Measurements from ENCODE around the gene KRT75.

The KRT75 gene

GRCh38 chr12:52439420-52439819 lies 5.2 kb upstream of the KRT75 start:
- no peak for DNase-seq

DNA sequence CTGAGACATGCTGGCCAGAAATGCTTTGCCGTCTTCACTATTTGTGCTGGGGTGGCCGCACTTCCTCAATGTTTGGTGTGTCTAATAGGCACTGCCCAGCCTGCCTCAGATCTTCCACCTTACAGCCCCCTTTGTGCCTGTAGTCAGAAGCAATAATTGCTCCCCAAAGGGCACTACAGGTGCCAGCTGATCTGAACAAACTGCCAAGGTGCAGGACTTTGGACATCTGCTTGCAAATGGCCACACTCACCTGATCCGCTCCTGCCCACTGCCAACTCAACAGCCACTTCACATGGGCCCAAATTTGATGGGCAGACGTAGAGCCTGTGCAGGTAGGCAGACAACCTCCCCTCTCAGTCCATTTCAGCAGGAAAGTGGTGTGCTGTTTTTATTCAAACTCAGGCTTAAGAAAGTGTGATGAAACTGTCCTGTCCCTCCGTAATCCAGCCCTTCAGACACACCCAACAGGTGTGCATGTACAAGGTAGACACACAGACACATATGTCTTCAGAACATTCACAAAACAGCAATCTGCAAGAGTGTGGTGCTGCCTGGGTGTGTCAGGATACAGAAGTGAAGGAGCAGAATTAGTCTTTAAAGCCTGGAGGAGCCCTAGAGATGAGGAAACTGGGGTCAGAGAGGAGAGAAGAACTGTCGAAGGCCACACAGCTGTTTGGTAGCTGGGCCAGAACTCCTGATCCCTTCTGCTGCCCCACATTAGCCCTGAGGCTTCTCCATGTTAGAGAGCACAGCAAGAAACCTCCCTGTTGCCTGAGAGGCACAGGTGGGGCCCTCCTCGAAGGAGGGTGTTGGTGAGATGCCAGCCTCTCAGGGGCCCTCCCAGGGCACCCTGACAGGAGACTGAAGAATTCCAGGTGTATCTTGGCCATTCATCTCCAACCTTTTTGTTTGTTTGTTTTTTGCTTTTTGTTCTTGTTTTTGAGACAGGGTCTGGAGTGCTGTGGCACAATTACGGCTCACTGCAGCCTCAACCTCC lies 4.4 kb upstream of the KRT75 start:
- DNase-seq = no peak

GRCh38 chr12:52437508-52437907 lies 3.3 kb upstream of the KRT75 start:
- DNase-seq = no peak

DNA sequence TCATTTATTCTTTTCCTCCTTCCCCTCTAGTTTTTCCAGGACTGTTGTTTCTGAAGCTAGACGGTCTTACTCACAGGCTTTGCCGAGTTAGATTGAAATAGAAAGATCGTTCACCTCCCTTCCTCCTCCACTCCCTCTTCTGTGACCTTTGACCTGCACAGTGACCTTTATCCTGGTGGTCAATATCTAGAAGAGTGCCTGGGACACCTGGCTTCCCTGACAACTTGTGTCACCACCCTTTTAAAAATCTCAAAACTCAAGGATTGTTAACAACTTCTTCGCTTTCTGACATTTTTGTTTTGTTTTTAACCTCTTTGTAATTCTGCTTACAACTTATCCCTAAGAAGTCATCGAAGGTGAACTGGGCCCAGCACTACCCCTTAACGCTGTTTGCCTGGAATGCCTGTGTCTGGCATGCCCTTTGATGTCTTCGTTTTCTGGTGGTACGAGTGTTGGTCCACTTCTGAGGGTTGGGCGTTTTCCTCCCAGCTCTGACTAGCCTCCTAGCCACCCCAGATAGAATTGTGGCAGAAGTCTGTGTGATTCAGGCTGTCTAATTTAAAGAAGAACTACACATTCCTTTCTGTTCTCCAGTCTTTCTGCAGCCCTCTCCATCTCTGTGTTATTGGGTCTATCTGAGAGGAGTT lies 2.8 kb upstream of the KRT75 start:
- DNase-seq = no peak

DNA sequence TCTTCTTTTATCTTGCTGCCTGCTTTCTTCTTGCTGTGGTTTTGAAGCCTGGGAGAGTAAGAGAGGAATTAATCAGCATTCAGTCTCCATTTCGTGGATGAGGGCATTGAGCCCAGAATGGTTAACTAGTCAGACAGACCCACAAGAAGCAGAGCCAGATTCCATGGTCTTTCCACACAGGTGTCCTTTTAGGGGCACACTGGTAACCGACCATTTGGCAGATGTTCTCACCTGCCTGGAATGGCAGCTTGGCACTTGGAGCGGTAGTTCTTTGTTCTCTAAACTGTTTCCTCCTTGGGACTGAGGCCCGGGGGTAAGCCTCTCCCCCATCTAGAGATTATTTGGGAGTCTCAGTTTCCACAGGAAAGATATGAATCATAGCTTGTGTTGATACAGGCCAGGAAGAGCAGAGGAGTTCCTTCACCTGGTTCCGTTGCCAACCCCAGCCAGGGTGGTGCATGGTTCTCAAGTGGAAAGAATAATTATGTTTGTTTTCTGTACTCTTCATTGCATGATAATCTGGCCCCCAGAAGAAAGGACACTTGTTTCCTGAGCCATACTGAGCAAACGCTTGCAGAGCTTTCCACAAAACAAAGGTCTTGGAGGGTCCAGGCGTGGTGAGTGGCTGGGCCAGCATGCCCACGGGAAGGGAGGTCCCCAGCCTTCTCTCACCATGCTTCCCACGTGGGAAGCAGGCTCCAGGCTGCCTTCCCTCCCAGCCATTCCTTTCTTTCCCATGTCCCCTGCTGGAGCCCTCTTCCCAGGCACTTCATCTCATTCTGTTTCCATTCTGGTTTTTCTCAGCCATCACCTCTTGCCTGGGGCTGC lies 2.0 kb upstream of the KRT75 start:
- DNase-seq = no peak

DNA sequence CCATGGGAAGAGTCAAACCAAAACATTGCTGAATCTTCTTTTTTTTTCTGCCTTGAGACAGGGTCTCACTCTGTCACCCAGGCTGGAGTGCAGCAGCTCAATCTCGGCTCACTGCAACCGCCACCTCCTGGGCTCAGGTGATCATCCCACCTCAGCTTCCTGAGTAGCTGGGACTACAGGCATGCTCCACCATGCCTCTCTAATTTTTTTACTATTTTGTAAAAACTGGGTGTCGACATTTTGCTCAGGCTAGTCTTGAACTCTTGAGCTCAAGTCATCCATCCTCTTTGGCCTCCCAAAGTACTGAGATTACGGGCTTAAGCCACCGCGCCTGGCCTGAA lies 1.5 kb upstream of the KRT75 start:
- DNase-seq = no peak

DNA sequence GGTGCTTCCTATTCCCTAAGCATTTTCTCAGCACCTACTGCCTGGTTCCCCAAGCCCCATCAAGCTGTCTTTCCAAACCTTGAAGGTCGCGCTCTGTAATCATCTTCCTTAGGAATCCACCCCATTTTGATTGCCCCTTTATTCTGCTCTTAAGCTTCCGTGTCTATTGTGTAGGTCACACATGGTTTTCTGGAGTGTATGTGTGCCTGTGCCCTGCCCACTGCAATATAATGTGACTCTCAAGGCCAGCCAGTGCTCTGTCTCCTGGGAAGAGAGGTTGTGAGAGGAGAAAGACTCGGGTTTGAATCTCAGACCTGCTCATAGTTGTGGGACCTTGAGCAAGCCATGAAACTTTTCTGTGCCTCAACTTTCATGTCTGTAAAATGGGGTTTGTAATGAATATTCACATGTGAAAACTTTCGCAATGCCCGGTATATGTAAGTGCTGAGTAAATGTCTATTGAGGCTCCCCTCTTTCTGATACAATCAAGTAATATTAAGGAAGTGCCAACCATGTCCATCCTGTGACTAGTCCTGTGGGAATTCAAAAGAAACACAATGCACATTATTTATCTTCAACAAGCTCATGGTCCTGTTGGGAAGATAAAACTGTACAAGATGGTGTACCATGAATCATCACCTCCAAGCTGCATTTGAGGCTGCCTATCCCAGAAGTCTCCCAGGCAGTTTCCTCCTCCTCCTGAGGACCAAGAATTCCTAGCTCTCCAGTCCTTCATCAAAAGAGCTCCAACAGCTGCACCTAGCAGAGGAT lies 774 bp upstream of the KRT75 start:
- DNase-seq = no peak

DNA sequence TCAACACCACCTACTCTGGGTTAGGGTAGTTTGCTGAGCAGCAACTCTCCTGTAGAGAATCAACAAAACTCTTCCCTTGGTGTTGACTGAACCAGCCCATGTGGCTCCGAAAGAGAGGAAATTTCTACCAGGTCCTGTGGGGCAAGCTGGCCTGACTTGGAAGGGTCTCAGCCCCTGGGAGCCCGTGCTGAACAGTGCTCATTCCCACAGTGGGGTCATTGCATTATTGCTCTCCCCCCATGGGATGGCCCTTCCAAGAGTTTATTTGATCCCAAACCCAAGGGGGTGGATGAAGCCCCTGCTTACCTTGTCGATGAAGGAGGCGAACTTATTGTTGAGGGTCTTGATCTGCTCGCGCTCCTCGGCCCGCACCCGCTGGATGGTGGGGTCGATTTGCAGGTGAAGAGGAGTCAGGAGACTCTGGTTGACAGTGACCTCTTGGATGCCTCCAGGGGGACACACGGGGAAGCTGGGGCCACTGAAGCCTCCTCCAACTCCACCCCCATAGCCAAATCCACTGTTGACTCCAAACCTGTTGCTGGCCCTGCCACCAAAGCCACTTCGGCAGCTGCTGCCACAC lies 580 bp downstream of the KRT75 start:
- no peak for DNase-seq

DNA sequence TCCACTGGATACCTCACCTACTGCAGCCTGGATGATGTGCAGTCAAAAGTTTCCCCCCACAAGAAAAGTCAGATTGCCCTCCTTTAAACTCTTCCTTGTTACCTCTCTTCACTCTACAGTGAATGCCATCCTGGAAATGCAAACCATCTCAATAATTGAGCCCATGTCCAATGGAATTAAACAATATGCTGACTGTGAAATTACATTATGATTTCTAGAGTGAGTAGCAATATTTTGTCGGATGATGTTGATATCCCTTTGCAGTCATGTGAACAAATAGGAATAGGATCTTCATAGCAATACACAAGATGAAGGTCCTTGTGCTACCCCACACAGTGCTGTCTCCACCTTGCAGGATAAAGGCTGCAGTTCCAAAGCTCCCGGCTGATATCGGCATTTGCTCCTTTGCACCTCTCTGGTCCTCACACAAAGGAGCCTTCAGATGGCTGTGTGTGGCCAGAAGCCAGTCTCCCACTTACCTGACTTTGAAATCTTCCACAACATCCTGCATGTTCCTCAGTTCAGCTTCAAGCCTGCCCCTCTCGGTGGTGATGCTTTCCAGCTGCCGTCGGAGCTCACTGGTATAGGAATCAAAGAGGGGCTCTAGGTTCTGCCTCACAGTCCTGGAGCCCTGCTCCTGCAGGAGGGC lies 1.5 kb downstream of the KRT75 start:
- DNase-seq = no peak

- DNase-seq = no peak
These were observed 6.0 kb downstream of the KRT75 start for GRCh38 chr12:52428121-52428520.

DNA sequence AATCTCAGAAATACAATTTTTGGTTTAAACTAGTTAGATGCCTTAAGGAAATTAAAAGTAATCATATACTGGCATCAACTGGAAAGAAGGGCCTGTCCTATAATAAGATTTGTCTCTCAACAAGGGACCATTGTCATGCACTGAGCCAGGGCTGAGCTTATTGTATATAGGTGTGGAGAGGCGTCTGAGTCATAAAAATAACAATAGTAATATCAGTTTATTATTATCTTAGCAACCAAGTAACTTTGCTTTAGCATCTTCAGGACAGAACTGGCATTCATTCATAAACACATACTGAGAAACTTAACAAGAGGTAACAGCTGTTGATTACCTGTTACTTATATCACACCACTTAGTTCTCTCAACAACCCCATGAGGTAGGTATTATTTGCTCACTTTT lies 7.1 kb downstream of the KRT75 start:
- DNase-seq = no peak

DNA sequence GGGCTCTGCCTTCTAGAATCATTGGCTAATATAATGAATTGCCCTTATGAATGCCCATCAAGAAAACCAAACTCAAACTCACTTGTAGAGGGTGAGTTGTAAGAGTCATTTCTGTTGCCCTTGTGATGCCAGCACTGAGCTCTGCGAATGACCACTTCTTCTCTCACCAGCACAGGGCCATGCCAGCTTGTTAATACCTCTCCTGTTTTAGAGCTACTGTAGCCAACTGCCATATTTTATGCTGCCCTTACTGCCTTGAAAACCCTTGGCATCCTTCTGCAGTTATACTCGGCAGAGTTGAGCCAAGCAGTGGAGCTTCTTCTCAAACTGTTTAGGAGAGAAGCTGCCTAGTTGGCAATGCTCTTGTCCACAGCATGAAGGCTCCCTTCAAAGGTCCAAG lies 8.1 kb downstream of the KRT75 start:
- DNase-seq = no peak

- no peak for DNase-seq
These were observed 8.7 kb downstream of the KRT75 start for GRCh38 chr12:52425466-52425865.

- DNase-seq = peak in 1 of 2 experiments; percentile 59
These were observed 10.3 kb downstream of the KRT75 start for GRCh38 chr12:52423661-52424500.

DNA sequence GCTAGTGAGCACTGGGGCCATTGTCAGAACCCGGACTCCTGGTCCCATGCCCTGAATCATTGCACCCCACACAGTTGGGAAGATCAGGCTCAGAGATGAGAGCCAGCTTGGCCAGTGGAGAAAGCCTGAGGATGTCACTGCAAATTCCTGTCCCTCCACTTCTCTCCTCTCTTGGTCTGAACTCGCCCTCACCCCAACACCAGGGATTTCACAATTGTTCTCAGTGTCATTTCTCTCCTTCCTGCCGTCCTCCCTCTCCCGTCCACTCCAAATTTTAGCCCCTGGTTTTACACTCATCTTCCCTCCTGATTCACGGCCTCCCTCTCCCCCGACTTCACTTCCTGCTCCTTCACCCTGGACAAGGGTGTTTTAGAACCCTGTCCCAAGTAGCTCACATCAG lies 11.1 kb downstream of the KRT75 start:
- no peak for DNase-seq

- no peak for DNase-seq
These were observed 14.5 kb downstream of the KRT75 start for GRCh38 chr12:52419656-52420055.

- no peak for DNase-seq
These were observed 15.5 kb downstream of the KRT75 start for GRCh38 chr12:52418576-52419110.

DNA sequence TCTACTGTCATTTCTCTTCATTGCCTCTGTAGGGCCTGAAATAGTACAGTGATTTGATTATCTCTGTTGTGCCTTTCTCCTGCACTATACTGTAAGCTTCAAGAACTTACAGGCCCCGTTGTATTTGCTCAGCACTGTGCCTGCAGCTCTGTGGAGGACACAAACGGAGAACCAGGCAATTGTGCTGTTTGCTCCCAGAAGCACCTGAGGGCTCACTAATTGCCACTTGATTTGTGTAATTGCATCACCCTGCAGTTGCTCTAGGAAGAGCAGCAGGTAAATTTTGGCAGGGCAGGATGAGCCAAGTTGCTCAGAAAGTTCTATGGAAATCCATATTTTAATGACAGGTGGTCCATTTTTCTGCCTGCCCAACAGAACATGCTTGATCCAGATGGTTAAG lies 16.4 kb downstream of the KRT75 start:
- DNase-seq = no peak

GRCh38 chr12:52416795-52417194 lies 17.4 kb downstream of the KRT75 start:
- no peak for DNase-seq
